ENCODE measurements around the gene CD274. TPM values are rescaled to one million over a fixed set of nuclear protein-coding genes. Genes with fewer than 3 reads are reported as not detected.

The CD274 gene
- total RNA-seq, 1 experiment from 2014 or later, result not detected

DNA sequence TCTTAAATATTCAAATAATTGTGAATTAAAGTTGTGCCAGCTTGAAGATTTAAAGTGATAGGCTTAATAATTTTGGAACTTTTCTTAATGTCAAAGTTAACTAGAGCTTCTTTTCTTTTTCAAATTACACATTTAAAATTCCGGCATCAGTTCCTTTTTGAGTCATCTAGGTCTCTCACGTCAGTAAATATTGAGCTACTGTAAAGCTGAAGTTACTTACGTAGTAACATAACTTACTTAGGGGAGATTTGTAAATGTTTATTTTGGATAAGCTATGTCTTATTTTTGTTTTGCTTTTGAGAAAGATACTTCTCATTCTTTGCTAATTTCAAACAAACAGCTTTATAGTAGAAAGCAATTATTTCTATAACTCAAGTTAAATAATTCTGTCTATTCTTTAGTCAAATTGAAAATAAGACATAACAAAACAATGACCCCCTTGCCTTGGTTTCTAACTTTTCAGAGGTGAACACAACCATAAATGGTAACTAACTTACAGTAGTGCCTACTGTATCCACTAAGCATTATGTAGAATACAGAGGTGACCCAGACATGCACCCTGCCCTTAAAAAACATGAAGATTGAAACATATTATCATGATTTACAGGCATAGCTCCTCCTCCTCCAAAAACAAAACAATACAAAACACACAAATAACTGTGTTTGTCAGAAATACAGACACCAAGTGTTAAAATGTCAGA, 29.8 kb downstream of the CD274 start:
- H3T11ph ChIP-seq (ENCODE audit: low read length), result no peak overlapping the region
- H4K8ac ChIP-seq (replicated peaks; ENCODE audit: insufficient read length, low read depth, low read length), result no peak overlapping the region
- H3K9ac ChIP-seq (ENCODE audit: extremely low read depth, insufficient read length, low read length), result no peak overlapping the region
- H2AK5ac ChIP-seq (ENCODE audit: insufficient read length, low read length), result no peak overlapping the region
- H2AFZ ChIP-seq (ENCODE audit: low read length), result no peak overlapping the region
- no peaks in the 10 kb centered on the region for H4K20me1 ChIP-seq (ENCODE audit: control insufficient read depth, insufficient read depth, insufficient read length)
- H3K23ac ChIP-seq (ENCODE audit: insufficient read length, low read depth, low read length), result no peak overlapping the region
- Mint-ChIP-seq H3K4me1 (peaks cover 4 to 6% of the 10 kb centered on the region in 2 experiments; a peak in 3 of 4 replicates), H3K27ac (no peak overlapping the region), H3K27me3 (ENCODE audit: low read depth) (peaks cover 12% of the 10 kb centered on the region), H3K9me3 (peaks cover 14 to 19% of the 10 kb centered on the region in 2 experiments), H3K4me3 (no peak overlapping the region), H3K36me3 (ENCODE audit: insufficient read depth in 1 of 3, low read depth in 3 of 3) (peaks cover 2 to 8% (median 4%) of the 10 kb centered on the region in 3 experiments; a peak in 4 of 7 replicates)
- H2BK12ac ChIP-seq (ENCODE audit: insufficient read length, low read depth, low read length), result no peak overlapping the region
- no peak overlapping the region for H3K4ac ChIP-seq (ENCODE audit: low read depth, low read length)
- TF ChIP-seq, protein P1, sequence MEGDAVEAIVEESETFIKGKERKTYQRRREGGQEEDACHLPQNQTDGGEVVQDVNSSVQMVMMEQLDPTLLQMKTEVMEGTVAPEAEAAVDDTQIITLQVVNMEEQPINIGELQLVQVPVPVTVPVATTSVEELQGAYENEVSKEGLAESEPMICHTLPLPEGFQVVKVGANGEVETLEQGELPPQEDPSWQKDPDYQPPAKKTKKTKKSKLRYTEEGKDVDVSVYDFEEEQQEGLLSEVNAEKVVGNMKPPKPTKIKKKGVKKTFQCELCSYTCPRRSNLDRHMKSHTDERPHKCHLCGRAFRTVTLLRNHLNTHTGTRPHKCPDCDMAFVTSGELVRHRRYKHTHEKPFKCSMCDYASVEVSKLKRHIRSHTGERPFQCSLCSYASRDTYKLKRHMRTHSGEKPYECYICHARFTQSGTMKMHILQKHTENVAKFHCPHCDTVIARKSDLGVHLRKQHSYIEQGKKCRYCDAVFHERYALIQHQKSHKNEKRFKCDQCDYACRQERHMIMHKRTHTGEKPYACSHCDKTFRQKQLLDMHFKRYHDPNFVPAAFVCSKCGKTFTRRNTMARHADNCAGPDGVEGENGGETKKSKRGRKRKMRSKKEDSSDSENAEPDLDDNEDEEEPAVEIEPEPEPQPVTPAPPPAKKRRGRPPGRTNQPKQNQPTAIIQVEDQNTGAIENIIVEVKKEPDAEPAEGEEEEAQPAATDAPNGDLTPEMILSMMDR (conservative IDR thresholded peaks at IDR 0.05), result no peak
- no peak overlapping the region for H2BK5ac ChIP-seq (ENCODE audit: insufficient read length, low read length)
- no peaks in the 10 kb centered on the region for H3K79me2 ChIP-seq (ENCODE audit: insufficient read depth, low read length)
- no peak overlapping the region for H3K27ac ChIP-seq (ENCODE audit: insufficient read length, low read depth, low read length)
- no CpG with 5 or more reads among the region's 3 CpGs for WGBS (ENCODE audit: extremely low coverage, insufficient read length, low lambda C conversion rate)
- H2BK15ac ChIP-seq (ENCODE audit: low read depth, low read length), result no peak overlapping the region
- H3K27me3 ChIP-seq (ENCODE audit: insufficient read depth, low read length), result no peaks in the 10 kb centered on the region
- H3K79me1 ChIP-seq (ENCODE audit: insufficient read depth, low read depth, low read length, poor library complexity, severe bottlenecking), result no peaks in the 10 kb centered on the region
- H3K14ac ChIP-seq (ENCODE audit: insufficient read depth, low read length), result no peak overlapping the region
- no peak overlapping the region for H4K5ac ChIP-seq (ENCODE audit: insufficient read length, low read depth, low read length)
- no peak overlapping the region for H3K4me2 ChIP-seq (ENCODE audit: insufficient read depth, insufficient read length, low read length)
- H3K9me3 ChIP-seq (ENCODE audit: control insufficient read depth, low read depth, low read length), result no peaks in the 10 kb centered on the region
- DNase-seq, result no peak
- no peak overlapping the region for H3K56ac ChIP-seq (ENCODE audit: insufficient read length, low read depth, low read length)
- H3K4me1 ChIP-seq (ENCODE audit: insufficient read depth, low read length), result no peaks in the 10 kb centered on the region
- no peak overlapping the region for H4K91ac ChIP-seq (ENCODE audit: insufficient read length, low read depth, low read length)
- H2BK120ac ChIP-seq (ENCODE audit: low read depth, low read length, poor library complexity, severe bottlenecking), result no peak overlapping the region
- no peak overlapping the region for H3K18ac ChIP-seq (ENCODE audit: insufficient read length, low read depth, low read length)
- no peaks in the 10 kb centered on the region for H3K23me2 ChIP-seq (ENCODE audit: insufficient read length, low read depth, low read length, poor library complexity, severe bottlenecking)
- no peak overlapping the region for H2BK20ac ChIP-seq (ENCODE audit: low read depth, low read length, poor library complexity, severe bottlenecking)

Measured in H9 (cell line).